ENCODE measurements around the gene NCOR1. TPM values are rescaled to one million over a fixed set of nuclear protein-coding genes. Genes with fewer than 3 reads are reported as not detected.

Gene NCOR1
- total and polyA plus RNA-seq, 12 donors = 66.2 to 172 (median 95.2) TPM

- TF ChIP-seq CTCF (IDR thresholded peaks at IDR 0.05) = peak; percentile 25 to 68 (median 64)
- peak in 1 of 2 donors; percentile 36 for TF ChIP-seq POLR2A (IDR thresholded peaks at IDR 0.05)
- H3K4me1 ChIP-seq (replicated peaks in 1 of 2) = peaks cover 6 to 27% of the 10 kb centered on the region in 2 donors
- WGBS, 4 donors = 18 to 28% (median 27%) methylated on average over 3 of the region's 3 CpGs
- H3K27ac ChIP-seq = peak overlapping the region in 3 of 5 donors; percentile 17 to 48 (median 29)
- H3K27me3 ChIP-seq = no peaks in the 10 kb centered on the region
- peaks cover 0 to 23% of the 10 kb centered on the region in 2 donors for H3K36me3 ChIP-seq (replicated peaks in 1 of 2)
- intact Hi-C loops (cut with DNase I) = no loop called here
- DNase-seq = no peak
- H3K9me3 ChIP-seq (replicated peaks in 1 of 3) = no peaks in the 10 kb centered on the region
- H3K4me3 ChIP-seq = no peak overlapping the region
Observed at GRCh38 chr17:16013943-16014407, 201.4 kb downstream of the NCOR1 start.

GRCh38 chr17:16007439-16007838, 207.9 kb downstream of the NCOR1 start:
- peak in 1 of 7 donors; percentile 19 for DNase-seq
- WGBS, 4 donors = 68 to 74% (median 71%) methylated on average over 3 of the region's 3 CpGs
- Histone ChIP-seq H3K27me3 (no peaks in the 10 kb centered on the region), H3K9me3 (replicated peaks in 1 of 3) (no peaks in the 10 kb centered on the region), H3K4me3 (no peak overlapping the region), H3K36me3 (replicated peaks in 1 of 2) (peaks cover 0 to 75% of the 10 kb centered on the region in 2 donors), H3K27ac (peak overlapping the region in 1 of 5 donors; percentile 15), H3K4me1 (replicated peaks in 1 of 2) (peaks cover 7 to 11% of the 10 kb centered on the region in 2 donors)
- intact Hi-C loops (cut with DNase I) = no loop called here
- no peak for TF ChIP-seq CTCF (IDR thresholded peaks at IDR 0.05)
- TF ChIP-seq POLR2A (IDR thresholded peaks at IDR 0.05) = no peak

- Histone ChIP-seq H3K27ac (no peak overlapping the region), H3K36me3 (replicated peaks in 1 of 2) (peaks cover 0 to 85% of the 10 kb centered on the region in 2 donors), H3K9me3 (replicated peaks in 1 of 3) (no peaks in the 10 kb centered on the region), H3K27me3 (no peaks in the 10 kb centered on the region), H3K4me1 (replicated peaks in 1 of 2) (peaks cover 12 to 13% of the 10 kb centered on the region in 2 donors), H3K4me3 (no peak overlapping the region)
- intact Hi-C loops (cut with DNase I) = no loop called here
- DNase-seq = no peak
- WGBS, 4 donors = 94 to 100% (median 96%) methylated on average over 1 of the region's 1 CpG
- TF ChIP-seq CTCF (IDR thresholded peaks at IDR 0.05) (no peak), POLR2A (IDR thresholded peaks at IDR 0.05) (no peak)
Observed at GRCh38 chr17:16005636-16006035, 209.7 kb downstream of the NCOR1 start.

DNA sequence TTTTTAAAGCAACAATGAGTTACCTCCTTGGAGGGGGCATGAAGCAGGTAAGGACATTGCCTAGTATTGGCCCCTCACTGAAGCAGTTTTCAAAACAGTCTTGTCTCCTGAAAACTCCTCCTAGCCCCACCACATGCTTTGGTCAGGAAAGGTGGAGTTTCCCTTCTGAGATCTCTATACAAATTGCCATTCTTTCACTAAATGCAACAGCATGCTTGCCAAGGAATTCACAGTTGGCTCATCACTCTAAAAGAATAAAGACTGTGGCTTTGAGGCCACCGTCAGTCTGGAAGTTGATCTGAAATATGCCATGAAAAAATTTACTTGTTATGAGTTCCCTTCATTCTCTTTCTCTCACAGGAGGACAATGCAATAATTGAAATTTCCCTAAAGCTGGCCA, 211.5 kb downstream of the NCOR1 start:
- intact Hi-C loops (cut with DNase I) = no loop called here
- no peak overlapping the region for H3K4me3 ChIP-seq
- H3K9me3 ChIP-seq (replicated peaks in 1 of 3) = no peaks in the 10 kb centered on the region
- H3K4me1 ChIP-seq (replicated peaks in 1 of 2) = peaks cover 15 to 17% of the 10 kb centered on the region in 2 donors
- peaks cover 0 to 71% of the 10 kb centered on the region in 2 donors for H3K36me3 ChIP-seq (replicated peaks in 1 of 2)
- H3K27ac ChIP-seq = peak overlapping the region in 1 of 5 donors; percentile 14
- no peaks in the 10 kb centered on the region for H3K27me3 ChIP-seq
- TF ChIP-seq CTCF (IDR thresholded peaks at IDR 0.05) (no peak), POLR2A (IDR thresholded peaks at IDR 0.05) (no peak)
- DNase-seq = no peak
- 67 to 86% (median 76%) methylated on average over 1 of the region's 1 CpG for WGBS, 4 donors
